ENCODE measurements around the gene QRSL1.

Gene QRSL1

DNA sequence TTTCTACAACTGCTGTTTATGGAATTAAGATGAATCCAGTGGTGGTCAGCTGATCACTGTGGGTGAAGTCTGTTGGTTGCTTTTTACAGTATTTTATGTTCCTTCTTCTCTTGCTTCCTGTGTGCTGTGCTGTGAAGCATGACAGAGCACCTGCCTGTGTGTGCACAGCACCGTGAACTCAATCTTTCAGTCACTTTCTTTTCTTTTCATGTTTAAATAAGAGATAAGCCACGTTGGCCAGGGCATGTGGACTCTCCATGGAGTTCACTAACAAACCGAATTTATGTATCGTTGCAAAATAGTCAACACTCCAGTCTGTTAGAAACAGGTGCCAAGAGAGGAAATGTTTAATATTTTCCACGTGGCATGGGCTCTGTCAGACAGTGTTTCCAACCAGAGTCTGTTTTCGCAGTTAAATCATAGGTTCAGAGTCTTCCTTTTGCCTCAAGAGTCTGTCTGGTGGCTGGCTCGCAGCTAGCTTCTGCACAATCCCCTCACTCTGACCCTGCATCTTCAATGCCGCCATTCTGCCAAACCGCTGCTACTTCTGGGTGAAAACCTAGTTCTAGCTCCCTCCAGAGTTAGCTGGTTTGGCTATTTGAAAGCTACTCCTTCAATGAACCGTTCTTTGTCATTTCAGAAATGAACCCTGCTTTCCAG, 73.2 kb downstream of the QRSL1 start:
- peaks cover 82% of the 10 kb centered on the region for H3K4me1 ChIP-seq (ENCODE audit: control insufficient read depth, low read length)
- H3K79me2 ChIP-seq (ENCODE audit: control insufficient read depth, low read length), result no peaks in the 10 kb centered on the region
- H3K4me2 ChIP-seq (ENCODE audit: low read length), result peak overlapping the region; percentile 89

DNA sequence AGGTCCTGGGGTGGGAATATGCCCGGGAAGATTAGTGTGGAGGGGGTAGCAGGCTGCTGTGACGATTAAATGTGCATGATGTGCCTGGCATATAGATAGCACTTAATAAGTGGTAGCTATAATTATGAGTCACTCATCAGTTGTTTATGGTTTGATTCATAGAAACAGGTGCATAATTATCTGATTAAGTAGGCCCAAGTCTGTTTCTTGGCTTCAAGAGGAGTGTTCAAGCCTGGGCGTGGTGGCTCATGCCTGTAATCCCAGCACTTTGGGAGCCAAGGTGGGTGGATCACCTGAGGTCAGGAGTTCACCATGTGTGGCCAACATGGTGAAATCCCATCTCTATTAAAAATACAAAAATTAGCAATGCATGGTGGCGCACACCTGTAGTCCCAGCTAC, 74.9 kb downstream of the QRSL1 start:
- Histone ChIP-seq H3K9me2 (replicated peaks; ENCODE audit: control insufficient read depth, low read length) (no peaks in the 10 kb centered on the region), H3F3A (ENCODE audit: control insufficient read depth, insufficient read depth) (peaks cover 37% of the 10 kb centered on the region), H3K4me2 (ENCODE audit: low read length) (peak overlapping the region; percentile 89), H3K36me3 (ENCODE audit: control insufficient read depth, low read length) (peaks cover 40% of the 10 kb centered on the region), H3K27ac (ENCODE audit: low read depth, low read length) (peak overlapping the region; percentile 99), H3K4me3 (ENCODE audit: low read length) (peak overlapping the region; percentile 36), H3K9me3 (ENCODE audit: control insufficient read depth, insufficient read depth, low read length) (peaks cover 22% of the 10 kb centered on the region), H3K4me1 (ENCODE audit: control insufficient read depth, low read length) (peaks cover 80% of the 10 kb centered on the region), H3K27me3 (ENCODE audit: control insufficient read depth, low read length) (no peaks in the 10 kb centered on the region), H3K79me2 (ENCODE audit: control insufficient read depth, low read length) (no peaks in the 10 kb centered on the region), H4K20me1 (ENCODE audit: control insufficient read depth, insufficient read depth, low read depth, low read length) (no peaks in the 10 kb centered on the region)
- TF ChIP-seq, protein P1, sequence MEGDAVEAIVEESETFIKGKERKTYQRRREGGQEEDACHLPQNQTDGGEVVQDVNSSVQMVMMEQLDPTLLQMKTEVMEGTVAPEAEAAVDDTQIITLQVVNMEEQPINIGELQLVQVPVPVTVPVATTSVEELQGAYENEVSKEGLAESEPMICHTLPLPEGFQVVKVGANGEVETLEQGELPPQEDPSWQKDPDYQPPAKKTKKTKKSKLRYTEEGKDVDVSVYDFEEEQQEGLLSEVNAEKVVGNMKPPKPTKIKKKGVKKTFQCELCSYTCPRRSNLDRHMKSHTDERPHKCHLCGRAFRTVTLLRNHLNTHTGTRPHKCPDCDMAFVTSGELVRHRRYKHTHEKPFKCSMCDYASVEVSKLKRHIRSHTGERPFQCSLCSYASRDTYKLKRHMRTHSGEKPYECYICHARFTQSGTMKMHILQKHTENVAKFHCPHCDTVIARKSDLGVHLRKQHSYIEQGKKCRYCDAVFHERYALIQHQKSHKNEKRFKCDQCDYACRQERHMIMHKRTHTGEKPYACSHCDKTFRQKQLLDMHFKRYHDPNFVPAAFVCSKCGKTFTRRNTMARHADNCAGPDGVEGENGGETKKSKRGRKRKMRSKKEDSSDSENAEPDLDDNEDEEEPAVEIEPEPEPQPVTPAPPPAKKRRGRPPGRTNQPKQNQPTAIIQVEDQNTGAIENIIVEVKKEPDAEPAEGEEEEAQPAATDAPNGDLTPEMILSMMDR (IDR thresholded peaks at IDR 0.05; ENCODE audit: low read depth, low read length, poor library complexity, severe bottlenecking), result no peak
- no peak for TF ChIP-seq EZH2phosphoT487 (IDR thresholded peaks at IDR 0.05; ENCODE audit: borderline replicate concordance, low read length)

More for the DNA sequence above, 73.2 kb downstream of the QRSL1 start:
- Histone ChIP-seq H3K4me3 (ENCODE audit: low read length) (peak overlapping the region; percentile 69), H4K20me1 (ENCODE audit: control insufficient read depth, insufficient read depth, low read depth, low read length) (no peaks in the 10 kb centered on the region), H3K9me2 (replicated peaks; ENCODE audit: control insufficient read depth, low read length) (no peaks in the 10 kb centered on the region), H3F3A (ENCODE audit: control insufficient read depth, insufficient read depth) (peaks cover 37% of the 10 kb centered on the region), H3K9me3 (ENCODE audit: control insufficient read depth, insufficient read depth, low read length) (peaks cover 22% of the 10 kb centered on the region), H3K27ac (ENCODE audit: low read depth, low read length) (peak overlapping the region; percentile 99), H3K27me3 (ENCODE audit: control insufficient read depth, low read length) (no peaks in the 10 kb centered on the region), H3K36me3 (ENCODE audit: control insufficient read depth, low read length) (peaks cover 40% of the 10 kb centered on the region)
- no peak for TF ChIP-seq EZH2phosphoT487 (IDR thresholded peaks at IDR 0.05; ENCODE audit: borderline replicate concordance, low read length)
- TF ChIP-seq, protein P1 (IDR thresholded peaks at IDR 0.05; ENCODE audit: low read depth, low read length, poor library complexity, severe bottlenecking), result no peak

DNA sequence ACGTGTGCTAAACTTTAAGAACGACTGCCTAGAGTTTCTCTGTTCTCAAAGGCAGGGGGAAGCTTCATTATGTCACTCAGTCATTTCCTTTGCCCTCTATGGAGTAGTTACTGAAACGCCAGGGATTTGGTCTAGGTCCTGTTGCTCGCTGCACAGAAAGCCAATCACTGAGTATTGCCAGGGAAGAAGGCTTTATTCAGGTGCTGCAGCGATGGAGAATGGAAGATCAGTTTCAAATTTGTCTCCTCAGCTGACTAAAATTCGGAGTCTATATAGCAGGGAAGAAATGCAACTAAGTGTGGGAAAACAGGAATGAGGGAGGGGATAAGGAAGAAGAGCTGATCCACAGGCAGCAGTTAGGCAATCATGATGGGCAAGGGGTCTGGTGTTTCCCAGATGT, 75.8 kb downstream of the QRSL1 start:
- Histone ChIP-seq H3K27me3 (ENCODE audit: control insufficient read depth, low read length) (no peaks in the 10 kb centered on the region), H3K4me3 (ENCODE audit: low read length) (peak overlapping the region; percentile 8; the same call in 1 of the 2 replicates), H3K79me2 (ENCODE audit: control insufficient read depth, low read length) (no peaks in the 10 kb centered on the region), H3F3A (ENCODE audit: control insufficient read depth, insufficient read depth) (peaks cover 37% of the 10 kb centered on the region), H3K4me2 (ENCODE audit: low read length) (no peak overlapping the region), H3K9me2 (replicated peaks; ENCODE audit: control insufficient read depth, low read length) (no peaks in the 10 kb centered on the region), H3K9me3 (ENCODE audit: control insufficient read depth, insufficient read depth, low read length) (peaks cover 22% of the 10 kb centered on the region), H3K4me1 (ENCODE audit: control insufficient read depth, low read length) (peaks cover 80% of the 10 kb centered on the region), H4K20me1 (ENCODE audit: control insufficient read depth, insufficient read depth, low read depth, low read length) (no peaks in the 10 kb centered on the region), H3K27ac (ENCODE audit: low read depth, low read length) (no peak overlapping the region), H3K36me3 (ENCODE audit: control insufficient read depth, low read length) (peaks cover 37% of the 10 kb centered on the region)
- TF ChIP-seq, protein P1 (IDR thresholded peaks at IDR 0.05; ENCODE audit: low read depth, low read length, poor library complexity, severe bottlenecking), result no peak
- TF ChIP-seq EZH2phosphoT487 (IDR thresholded peaks at IDR 0.05; ENCODE audit: borderline replicate concordance, low read length), result no peak

Measured in DOHH2 (cell line).